ENCODE measurements around the gene SRL.

DNA sequence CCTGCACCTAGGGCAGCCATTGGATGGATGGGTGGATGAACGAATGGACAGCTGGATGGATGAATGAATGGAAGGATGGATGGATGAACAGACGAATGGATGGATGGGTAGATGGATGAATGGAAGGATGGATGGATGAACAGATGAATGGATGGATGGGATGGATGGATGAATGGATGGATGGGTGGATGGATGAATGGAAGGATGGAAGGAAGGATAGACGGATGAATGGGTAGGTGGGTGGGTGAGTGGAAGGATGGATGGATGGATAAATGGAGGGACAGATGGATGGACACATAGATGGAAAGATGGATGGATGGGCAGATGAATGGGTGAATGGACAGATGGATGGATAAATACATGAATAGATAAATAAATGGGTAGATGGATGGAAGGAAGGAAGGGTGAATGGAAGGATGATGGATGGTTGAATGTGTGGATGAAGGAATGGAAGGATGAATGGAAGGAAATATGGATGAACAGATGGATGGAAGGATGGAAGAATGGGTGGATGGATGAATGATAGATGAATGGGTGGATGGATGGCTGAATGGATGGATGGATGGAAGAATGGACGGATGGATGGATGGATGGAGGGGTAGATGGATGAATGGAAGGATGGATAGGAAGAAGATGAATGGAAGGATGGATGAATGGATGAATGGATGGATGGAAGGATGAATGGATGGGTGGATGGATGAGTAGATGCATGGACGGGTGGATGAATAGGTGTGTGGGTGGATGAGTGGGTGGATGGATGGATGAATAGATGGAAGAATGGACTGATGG lies 15.4 kb downstream of the SRL start:
- TF ChIP-seq, protein P1, sequence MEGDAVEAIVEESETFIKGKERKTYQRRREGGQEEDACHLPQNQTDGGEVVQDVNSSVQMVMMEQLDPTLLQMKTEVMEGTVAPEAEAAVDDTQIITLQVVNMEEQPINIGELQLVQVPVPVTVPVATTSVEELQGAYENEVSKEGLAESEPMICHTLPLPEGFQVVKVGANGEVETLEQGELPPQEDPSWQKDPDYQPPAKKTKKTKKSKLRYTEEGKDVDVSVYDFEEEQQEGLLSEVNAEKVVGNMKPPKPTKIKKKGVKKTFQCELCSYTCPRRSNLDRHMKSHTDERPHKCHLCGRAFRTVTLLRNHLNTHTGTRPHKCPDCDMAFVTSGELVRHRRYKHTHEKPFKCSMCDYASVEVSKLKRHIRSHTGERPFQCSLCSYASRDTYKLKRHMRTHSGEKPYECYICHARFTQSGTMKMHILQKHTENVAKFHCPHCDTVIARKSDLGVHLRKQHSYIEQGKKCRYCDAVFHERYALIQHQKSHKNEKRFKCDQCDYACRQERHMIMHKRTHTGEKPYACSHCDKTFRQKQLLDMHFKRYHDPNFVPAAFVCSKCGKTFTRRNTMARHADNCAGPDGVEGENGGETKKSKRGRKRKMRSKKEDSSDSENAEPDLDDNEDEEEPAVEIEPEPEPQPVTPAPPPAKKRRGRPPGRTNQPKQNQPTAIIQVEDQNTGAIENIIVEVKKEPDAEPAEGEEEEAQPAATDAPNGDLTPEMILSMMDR (IDR thresholded peaks at IDR 0.05), result no peak
- TF ChIP-seq EP300 (IDR thresholded peaks at IDR 0.05) (no peak), POLR2A (IDR thresholded peaks at IDR 0.05) (no peak)

All from suprapubic skin (tissue), 3 donors.